A172 (cell line): ENCODE results near the gene CEMIP. TPM values are rescaled to one million over a fixed set of nuclear protein-coding genes. Genes with fewer than 3 reads are reported as not detected.

ENCODE experiments used
- DNase-seq: peaks from one replicate; pipeline ENCODE4 v3.0.0-alpha.2; 2015; ENCODE audit warnings: low spot score
- total RNA-seq: library from RNA; depleted of rRNA; stranded (reverse); fragments of >200 nt; shearing (Covaris generic); gene quantifications from 2 replicates; pipeline ENCODE4 v1.2.3, GENCODE V29; 2014

Gene CEMIP
- total RNA-seq, 1 experiment from 2014 or later = 7.3 TPM

DNA sequence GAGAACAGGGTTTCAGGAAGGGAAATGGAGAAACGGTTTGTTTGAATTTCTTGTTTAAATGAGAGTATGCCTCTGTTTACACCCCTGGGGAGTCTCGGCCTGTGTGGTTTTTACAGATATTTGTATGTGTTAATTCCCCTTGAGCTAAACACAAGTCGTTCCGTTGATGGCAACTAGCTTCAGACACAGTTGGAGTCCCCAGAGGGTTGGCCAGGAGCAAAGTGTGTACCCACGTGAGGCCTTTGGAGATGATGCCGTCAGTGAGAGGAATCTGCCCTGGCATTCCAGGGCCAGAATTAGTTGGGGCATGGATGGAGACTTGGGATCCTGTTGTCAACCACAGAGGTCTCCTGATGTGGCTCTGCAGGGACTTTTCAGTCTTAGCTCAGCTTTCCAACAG is 44.0 kb downstream of the CEMIP start:
- no peak for DNase-seq

DNA sequence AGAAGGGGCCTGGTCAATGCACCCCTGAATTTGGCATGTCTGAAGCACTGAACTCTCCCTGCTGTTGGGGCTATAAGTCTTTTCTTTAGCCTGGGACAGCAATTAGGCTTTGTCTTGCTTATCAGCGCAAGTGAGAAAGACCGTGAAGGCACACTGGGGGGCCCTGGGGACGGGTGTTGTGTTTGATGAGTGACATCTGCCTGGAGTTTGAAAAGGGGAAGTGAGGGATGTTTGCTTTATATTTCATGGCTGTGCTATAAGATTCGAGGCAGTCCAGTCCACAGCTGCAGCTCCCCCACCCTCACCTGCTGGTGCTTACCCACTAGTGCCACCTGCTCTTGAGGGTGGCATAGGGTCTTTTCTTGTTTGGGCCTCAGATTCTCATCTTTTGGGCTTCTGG is 44.8 kb downstream of the CEMIP start:
- no peak for DNase-seq

DNA sequence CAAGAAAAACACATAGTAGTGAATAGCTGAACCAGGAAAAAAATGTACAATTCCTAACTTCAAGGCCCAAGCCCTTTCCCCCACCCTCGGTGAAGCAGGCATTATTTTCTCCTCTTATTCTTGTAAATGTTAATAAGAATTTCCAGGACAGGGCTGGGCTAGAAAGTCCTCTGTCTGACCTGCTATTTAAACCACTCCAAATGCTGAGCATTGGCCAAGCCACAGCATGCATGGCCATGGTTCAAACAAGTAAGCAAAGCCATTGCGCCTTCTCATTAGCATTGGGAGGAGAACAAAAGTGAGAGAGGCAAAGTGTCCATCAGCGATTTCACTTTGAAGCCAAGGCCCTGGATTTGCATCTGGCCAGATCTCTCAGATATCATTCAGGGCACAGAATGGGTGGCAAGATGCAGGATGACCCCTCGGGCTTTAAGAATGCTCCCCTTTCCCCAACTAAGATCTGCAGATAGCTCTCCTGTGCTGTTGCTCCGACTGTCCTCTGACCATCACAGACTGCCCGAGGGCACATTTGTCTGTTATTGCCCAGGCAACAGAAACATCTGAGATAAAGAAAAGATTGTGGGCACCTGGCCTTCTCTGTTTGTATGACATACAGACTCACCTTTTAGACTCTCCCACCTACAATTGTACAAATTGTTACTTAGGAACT is 46.3 kb downstream of the CEMIP start:
- DNase-seq = no peak

DNA sequence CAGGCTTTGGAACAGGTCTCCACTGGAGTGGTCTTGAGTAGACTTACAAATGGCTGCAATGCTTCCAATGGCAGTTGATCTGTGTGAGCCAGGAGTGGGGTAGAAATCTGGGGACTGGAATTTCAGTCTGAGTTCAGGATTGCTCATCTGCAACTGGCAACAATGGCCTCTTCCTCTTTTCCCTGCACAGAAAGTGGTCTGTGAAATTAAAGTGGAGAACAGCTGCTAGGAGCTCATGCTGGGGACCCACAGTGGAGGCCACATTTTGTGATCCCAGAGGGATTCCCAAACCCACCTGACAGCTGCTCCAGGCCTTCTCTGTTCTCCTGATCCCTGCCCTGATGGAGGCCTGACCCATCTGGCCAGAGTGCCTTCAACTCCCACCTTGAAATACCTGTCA is 49.6 kb downstream of the CEMIP start:
- no peak for DNase-seq

DNA sequence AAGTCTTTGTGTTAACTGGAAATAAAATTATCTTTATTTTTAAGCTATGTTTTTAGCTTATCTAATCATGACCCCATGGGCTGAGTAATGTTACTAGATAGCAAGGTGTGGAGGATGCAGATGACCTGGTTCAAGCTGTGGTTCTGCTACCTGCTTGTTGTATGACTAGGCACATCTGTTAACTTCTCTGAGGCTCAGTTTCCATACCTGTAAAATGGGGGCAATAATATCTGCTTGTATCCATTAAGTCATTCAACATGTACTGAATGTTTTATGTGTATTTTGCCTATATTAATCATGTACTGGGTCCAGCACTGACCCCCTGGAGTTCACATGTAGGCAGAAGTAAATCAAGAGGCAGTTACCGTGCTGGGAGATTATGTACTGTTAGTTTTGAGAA is 51.5 kb downstream of the CEMIP start:
- no peak for DNase-seq

DNA sequence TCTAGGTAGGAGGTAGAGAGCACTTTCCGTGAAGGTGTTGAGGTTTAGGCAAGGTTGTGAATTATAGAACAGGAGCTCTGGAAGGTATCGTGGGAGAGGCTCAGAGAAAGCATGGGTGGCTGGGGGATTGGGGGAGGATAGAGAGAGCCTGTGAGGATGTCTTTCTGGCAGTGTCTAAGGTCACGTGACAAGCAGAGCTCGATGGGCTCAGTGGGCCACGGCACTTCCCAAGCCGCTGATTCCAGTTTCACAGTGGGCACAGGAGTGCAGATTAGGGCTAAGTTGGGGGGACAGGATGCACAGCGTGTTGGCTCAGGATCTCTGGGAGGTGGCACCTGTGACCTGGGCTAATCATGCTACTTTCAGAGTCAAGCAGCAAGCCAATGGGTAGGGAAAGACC is 52.0 kb downstream of the CEMIP start:
- DNase-seq = no peak

DNA sequence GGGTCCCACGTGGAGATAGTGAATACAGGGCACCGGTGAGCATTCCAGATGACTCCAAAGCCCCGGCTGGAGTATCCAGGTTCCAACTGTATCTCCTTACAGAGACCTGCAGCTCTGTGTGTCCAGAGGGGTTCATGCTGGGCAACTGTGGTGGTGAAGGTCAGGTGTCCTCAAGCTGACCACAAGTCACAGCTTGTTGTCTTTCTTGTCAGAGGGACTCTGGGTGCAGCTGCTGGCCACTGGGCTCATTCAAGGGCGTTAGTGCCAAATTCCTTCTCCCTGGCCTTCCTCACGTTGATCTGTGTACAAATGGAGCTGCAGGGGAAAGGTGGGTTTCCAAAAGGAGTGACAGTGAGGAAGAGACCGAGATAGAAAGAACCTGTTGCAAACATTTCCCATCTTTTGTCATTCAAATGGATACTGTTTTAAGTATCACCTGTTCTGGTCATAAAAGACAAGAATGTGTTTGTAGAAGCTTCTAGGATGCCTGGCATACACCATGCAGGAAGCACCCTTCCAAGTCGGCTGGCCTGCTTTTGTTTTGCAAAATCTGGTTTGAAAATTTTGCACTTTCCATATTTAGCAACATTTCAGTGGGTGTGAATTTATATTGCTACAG is 52.5 kb downstream of the CEMIP start:
- no peak for DNase-seq

DNA sequence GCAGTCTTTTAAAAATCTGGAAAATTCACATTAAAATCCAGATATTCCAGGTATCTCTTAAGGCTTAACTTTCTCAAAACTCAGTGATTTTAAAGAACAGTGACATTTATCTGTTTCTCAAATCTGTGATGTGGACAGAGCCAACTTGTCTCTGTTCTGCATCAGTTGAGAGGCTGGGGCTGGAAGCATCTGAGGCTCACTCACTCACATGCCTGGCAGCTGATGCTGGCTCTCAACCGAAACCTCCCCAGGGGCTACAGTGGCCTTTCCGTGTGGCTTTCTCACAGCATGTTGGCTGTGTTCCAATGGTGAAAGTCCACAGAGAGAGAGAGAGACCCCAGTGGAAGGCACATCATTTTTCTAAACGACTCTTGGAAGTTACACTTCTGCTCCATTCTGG is 53.5 kb downstream of the CEMIP start:
- DNase-seq = no peak

DNA sequence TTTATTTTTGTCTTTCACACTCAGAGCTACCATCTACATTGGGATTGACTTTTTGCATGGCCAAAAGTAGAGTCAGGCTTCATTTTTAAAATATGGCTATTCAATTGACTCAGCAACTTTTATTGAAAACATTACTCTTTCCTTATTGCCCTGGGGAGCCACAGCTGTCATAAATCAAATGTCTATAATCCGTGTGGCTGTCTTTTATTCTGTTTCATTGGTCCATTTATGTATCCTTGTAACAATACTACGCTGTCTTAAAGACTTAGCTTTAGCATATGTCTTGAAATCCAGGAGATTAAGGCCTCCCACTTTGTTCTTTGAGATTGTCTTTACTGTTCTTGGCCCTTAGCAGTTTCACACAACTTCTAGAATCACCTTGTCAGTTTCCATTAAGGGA is 55.2 kb downstream of the CEMIP start:
- DNase-seq = no peak

DNA sequence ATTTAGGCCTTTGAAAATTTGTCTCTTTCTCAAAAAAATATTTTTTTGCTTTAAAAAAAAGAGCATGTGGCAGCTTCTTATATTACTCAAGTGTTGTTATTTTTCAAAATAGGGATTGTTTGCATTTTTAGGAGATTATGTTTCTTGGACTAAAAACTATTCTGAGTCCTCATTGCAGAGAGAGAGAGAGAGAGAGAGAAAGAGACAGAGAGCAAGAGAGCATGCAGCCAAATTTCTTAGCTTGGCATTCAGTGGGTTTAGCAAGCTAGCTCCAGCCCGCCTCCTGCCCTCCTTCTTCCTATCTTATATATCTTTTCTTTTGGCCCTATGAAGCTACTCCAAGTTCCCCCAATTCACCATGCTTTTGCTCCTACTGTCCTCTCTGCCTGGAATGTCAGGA is 55.7 kb downstream of the CEMIP start:
- DNase-seq = no peak

DNA sequence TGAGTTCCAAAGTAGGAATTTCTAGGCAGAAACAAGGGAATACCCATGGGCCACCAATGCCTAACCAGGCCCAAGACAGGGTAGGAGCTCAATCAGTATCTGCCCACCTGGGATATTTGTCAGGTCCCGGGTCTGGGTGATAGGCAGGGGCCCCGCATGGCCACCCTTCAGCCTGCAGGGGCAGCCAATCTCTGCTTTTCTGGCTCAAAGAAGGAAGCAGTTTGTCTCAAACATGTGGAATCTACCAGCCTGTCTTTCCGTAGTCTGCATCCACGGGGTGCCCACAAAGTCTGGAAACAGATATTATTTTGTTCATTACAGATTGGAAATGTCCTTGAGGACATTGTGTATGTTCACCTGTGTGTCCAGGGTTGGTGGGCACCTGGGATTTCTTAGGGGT is 56.2 kb downstream of the CEMIP start:
- DNase-seq = no peak

DNA sequence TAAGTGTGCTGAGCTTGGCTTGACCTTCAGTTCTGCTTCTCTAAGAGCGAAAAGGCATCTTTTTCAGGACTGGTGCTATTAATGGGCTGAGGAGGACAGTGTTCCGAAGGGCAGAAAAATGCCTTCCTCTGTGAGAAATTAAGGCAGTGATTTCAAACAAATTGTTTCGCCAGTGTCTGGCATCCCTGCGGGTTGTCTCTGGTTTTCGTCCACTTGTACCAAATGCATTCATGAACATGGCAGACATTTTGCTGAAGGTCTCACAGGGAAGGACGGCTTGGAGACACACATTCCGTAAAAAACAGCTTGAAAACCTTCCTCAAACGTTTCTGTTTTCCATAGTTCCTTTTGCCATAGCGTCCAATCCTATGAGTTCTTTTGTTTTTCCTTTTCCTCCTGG is 57.1 kb downstream of the CEMIP start:
- no peak for DNase-seq

DNA sequence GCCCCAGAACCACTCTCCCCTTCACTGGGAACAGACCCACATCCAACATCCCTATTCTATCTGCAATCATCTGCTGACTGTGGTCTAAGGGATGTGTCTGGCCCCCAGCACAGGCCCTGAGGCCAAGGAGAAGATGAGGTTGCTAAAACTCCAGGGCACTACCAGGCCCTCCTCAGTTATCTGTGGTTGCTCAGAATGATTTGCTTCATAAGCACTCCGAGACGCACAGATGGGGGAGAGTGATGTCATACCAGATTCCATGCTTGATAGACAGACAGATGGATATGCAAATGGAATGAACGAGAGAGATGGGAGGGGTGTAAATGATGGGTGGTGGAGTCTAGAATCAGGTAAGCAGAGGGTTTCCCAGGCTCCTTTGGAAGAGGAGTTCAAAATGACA is 57.8 kb downstream of the CEMIP start:
- no peak for DNase-seq

DNA sequence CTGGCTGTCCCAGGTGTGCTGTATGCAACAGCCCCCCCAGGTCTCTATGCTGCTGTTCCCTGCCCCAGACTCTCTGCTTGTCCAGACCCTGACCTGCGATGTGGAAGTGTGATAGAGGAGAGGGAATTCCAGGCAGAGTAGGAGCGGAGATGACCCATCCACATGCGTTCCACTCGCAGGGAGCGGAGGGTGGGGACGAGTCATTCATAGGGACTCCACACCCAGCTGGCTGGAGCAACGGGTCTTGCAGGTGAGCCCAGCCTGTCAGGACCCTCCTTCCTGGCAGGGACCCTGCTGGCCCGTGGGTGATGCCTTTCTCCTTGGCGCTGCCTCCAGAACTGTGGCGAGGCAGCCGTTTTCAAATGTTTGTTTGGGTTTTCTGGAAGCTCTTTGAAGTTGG is 58.8 kb downstream of the CEMIP start:
- no peak for DNase-seq

DNA sequence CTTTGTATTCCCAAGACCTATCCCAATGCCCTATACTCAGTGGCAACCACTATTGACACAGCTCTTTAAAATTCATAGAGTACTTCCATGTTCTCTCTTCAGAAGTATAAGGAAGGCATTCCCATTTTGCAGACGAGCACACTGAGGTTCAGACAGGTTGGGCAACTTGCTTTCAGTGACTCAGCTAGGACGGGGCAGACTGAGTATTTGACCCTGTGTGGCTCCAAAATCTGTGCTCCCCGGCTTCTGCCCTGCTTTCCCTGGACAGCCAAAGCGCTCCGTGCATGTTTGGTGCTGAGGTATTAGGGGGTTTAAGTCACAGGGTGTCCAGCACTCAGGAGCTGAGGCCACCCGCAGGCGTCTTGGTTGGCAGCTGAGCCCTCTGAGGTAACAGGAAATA is 59.5 kb downstream of the CEMIP start:
- no peak for DNase-seq

DNA sequence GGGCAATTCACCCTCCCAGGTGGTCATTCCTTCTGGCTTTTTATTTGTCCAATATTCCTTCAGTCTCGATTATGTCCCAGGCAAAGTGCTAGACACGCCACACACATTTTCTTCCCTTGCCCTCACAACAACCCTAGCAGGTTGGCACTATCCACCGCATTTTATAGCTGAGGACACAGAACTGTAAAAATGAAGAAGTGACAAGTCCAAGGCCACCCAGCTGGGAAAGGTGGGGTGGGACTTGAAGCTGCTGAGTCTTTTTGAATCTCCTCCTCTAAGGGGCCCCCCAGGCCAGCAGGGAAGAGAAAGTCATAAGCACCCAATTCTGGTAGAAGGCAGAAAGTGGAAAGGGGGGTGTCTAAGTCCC is 60.6 kb downstream of the CEMIP start:
- no peak for DNase-seq

DNA sequence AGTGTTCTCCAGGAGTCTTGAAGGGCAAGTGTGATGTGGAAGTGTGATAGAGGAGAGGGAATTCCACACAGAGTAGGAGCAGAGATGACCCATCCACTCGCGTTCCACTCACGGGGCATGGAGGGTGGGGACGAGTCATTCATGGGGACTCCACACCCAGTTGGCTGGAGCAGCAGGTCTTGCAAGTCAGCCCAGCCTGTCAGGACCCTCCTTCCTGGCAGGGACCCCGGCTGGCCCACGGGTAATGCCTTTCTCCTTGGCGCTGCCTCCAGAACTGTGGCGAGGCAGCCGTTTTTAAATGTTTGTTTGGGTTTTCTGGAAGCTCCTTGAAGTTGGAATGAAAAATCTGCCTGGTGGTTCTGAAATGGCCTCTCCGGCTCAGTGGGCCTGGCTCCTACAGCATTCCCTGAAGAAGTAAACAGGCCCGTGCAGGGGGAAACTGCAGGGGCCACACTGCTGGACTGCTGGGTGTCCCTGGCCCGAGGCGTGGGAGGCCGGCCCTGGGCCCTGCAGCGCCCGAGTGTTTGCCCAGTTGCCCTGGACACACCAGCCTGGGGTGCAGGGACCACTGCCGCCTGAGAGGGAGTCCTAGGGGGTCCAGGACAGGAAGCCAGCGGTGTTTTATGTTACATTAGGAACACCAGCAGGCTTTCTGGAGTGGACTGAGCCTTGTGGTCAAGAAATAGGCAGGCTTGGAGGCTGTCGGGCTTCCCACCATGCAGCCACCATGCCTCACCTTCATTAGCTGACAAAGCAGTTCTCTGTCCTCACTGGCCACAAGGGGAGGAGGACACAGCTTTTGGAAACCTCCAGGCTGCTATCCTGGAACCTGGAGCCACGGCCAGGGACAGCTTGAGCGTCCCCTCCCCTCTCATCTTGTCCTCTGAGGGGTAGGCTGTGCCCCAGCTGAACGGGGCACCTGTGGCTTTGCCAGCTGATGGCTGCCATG is 61.3 kb downstream of the CEMIP start:
- no peak for DNase-seq

DNA sequence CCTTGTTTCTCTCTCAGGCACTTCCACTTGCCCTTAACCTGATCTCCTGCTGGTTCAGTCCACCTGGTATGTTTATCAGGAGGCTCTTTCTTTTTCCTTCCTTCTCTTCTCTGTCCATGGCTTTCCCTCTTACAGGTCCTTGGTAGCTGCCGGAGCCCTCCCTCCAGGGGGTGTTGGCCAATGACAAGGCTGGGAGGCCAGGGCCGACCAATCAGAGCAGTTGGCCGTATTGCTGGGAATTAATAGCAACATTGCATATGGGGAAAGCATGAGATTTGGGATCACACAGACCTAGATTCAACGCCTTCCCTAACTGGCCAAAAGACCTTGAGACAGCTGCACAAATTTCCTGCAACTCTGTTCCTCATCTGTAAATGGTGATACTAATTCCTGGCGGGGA is 62.4 kb downstream of the CEMIP start:
- DNase-seq = no peak

DNA sequence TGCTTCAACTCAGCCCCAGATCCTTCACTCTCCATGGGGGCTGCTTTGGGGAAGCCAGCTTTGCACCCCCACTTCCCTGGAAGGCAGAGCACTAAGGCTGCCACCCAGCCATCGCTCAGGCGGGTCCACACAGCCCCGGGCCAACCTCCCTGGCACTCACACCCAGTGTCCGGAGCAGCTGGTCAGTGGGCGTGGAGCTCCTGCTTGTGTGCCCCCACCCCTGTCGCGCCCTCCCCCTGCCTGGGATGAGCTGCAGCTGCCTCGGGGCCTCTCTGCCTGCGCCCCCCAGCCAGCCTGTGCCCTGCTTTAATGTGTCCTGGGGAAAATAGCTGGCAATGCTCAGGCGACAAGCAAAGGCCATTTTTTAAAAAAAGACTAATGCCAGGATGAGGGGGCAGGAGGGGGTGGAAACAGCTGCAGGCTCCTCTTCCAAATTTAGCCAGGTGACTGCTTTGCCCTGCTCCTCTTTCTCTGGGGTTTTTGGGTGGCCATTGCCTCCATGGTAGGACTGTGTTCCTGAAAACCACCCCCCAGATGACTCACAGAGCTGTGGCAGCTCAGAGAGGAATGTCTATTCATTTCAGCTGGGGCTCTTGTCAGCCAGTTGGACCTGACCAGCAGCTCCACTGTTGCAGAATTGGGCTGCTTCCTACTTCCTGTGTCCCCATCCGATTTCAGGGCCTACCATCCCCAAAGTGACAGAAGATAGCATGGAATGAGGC is 65.0 kb downstream of the CEMIP start:
- peak; percentile 44 for DNase-seq

DNA sequence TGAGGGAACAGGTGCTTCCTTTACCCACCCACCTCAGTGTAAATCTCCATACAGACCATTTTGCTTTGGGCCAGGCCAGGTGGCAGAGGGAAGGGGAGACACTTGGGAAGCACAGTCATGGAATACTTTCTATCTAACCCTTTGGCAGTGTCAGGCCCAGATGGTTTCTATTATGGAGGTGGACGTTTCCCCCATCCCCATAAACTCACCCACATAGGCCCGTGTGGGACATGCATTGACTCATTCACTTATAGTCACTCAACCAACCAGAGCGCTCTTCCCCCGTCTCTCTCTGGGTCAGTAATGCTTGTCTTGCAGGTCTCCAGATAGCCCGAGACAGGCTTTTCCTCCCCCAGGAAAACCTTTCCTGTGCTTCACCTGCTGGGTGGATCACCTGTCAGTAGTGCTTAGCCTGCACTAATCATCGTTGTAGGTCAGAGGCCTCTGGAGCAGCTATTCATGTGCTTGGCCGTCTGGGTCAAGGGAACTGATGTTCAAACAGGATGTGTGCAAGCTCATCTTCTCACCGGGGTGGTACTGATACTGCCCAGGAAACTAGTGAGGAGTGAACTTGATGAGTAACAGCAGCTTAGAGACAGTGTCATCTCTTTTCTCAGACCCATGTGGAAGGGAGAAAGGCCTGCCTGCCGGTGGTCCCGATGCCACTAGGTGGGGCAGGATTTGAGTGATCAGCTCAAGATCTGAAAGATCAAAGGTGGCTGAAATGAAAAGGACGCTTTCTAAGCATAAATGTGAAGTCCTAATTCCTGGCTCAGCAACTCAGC is 67.1 kb downstream of the CEMIP start:
- no peak for DNase-seq

DNA sequence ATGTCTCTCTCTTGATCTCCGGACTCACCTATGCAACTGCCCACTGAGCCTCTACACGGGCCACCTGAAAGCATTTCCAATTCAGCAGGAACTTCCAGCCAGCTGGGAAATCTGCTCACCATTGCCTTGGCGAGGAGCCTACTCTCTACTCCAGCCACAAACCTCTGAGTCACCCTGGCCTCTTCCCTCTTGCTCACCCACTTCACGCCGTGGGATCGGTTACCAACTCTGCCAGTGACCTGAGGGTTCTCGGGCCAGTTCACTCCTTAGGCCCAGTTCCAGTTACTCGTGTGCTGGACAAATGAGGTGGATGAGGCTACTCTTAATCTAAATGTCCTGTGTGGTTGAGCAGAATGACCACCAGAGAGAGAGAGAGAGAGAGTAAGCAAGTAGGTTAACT is 70.1 kb downstream of the CEMIP start:
- peak; percentile 91 for DNase-seq
